ENCODE results near the gene DGKG. TPM values are rescaled to one million over a fixed set of nuclear protein-coding genes. Genes with fewer than 3 reads are reported as not detected.

DGKG gene
- total RNA-seq, 1 experiment from 2014 or later, result 0.04 TPM

DNA sequence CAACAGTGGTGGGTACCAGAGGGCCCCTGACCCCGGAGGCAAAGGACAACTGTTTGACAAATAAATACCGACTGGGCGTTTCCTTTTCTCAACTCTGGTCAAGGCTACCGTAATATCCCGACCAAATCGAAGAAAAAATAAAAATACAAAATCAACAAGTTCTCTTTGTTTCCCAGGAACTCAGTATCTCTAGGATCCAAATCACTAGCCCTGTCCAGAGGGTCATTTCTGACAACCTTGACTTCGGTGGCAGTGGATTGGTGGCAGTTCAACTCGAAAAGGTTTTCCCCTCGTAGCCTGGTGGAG is 456 bp upstream of the DGKG start:
- Histone ChIP-seq H3K79me2 (ENCODE audit: low read length) (no peaks in the 10 kb centered on the region), H3K4me3 (ENCODE audit: low read length) (no peak overlapping the region), H3K4me1 (ENCODE audit: low read length) (no peaks in the 10 kb centered on the region), H3K9me3 (ENCODE audit: low read length) (no peaks in the 10 kb centered on the region), H3K9me2 (replicated peaks; ENCODE audit: insufficient read depth, low read length) (no peaks in the 10 kb centered on the region), H4K20me1 (ENCODE audit: insufficient read depth, low read depth, low read length) (no peaks in the 10 kb centered on the region), H3K36me3 (ENCODE audit: insufficient read depth, low read length) (no peaks in the 10 kb centered on the region), H3K4me2 (ENCODE audit: low read depth, low read length, poor library complexity, severe bottlenecking) (no peak overlapping the region), H2AFZ (ENCODE audit: low read length) (no peak overlapping the region), H3K27ac (ENCODE audit: low read length) (no peak overlapping the region), H3K27me3 (ENCODE audit: low read length) (0 out of 2 replicates have a peak, but pooled peaks cover 2% of the 10 kb centered on the region), H3K9ac (ENCODE audit: low read length) (no peak overlapping the region)
- no peak for DNase-seq

DNA sequence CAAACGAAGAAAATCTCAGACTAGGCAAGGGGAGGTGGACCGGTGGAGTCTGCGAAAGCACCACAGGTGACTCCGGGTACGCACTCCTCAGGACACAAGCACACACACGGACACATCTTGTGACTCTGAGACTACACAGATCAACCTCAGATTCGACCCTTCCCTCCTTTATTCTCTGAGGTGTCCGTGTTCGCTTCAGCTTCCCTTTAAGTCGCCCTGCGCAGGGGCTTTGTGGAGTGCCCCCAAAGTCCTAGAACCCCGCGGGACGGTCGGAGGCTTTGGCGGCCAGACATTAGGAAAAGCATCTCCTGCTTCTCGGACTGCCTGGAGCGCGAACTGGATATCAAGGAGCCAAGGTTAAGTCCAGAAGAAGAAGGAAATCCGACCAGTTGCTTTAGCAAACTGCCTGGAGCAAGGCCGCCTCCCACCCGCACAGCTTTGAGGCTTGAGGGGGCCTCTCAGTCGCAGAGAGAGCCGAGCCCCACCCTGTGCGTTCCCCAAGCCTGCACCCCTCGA is 730 bp downstream of the DGKG start:
- H3K4me3 ChIP-seq (ENCODE audit: low read length), result no peak overlapping the region
- H3K4me2 ChIP-seq (ENCODE audit: low read depth, low read length, poor library complexity, severe bottlenecking), result no peak overlapping the region
- no peak overlapping the region for H3K27ac ChIP-seq (ENCODE audit: low read length)
- H3K9ac ChIP-seq (ENCODE audit: low read length), result no peak overlapping the region
- no peaks in the 10 kb centered on the region for H3K9me2 ChIP-seq (replicated peaks; ENCODE audit: insufficient read depth, low read length)
- no peaks in the 10 kb centered on the region for H3K36me3 ChIP-seq (ENCODE audit: insufficient read depth, low read length)
- H3K79me2 ChIP-seq (ENCODE audit: low read length), result no peaks in the 10 kb centered on the region
- 0 out of 2 replicates have a peak, but pooled peaks cover 2% of the 10 kb centered on the region for H3K27me3 ChIP-seq (ENCODE audit: low read length)
- no peaks in the 10 kb centered on the region for H3K9me3 ChIP-seq (ENCODE audit: low read length)
- H3K4me1 ChIP-seq (ENCODE audit: low read length), result no peaks in the 10 kb centered on the region
- no peak overlapping the region for H2AFZ ChIP-seq (ENCODE audit: low read length)
- H4K20me1 ChIP-seq (ENCODE audit: insufficient read depth, low read depth, low read length), result no peaks in the 10 kb centered on the region
- no peak for DNase-seq

DNA sequence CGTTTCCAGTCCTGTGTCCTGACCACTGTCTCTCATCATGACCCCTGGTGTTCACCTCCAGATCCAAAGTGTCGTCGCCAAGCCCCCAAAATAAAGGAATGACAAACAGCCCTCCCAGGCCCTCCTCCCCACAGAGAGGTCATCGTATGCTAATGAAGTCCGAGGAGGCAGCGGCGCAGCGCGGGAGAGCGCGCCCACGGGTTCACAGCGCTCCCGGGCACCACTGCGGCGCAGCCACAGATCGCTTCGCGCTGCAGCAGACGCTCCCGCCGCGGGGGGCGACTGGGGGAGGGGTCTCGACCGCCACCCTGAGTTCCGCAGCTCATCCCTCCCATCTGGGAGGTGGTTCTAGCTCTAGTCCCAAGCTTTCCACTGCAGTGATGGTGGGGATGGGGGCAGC is 1.3 kb downstream of the DGKG start:
- Histone ChIP-seq H3K79me2 (ENCODE audit: low read length) (no peaks in the 10 kb centered on the region), H3K27me3 (ENCODE audit: low read length) (0 out of 2 replicates have a peak, but pooled peaks cover 2% of the 10 kb centered on the region), H4K20me1 (ENCODE audit: insufficient read depth, low read depth, low read length) (no peaks in the 10 kb centered on the region), H3K9me3 (ENCODE audit: low read length) (no peaks in the 10 kb centered on the region), H2AFZ (ENCODE audit: low read length) (no peak overlapping the region), H3K4me2 (ENCODE audit: low read depth, low read length, poor library complexity, severe bottlenecking) (no peak overlapping the region), H3K27ac (ENCODE audit: low read length) (no peak overlapping the region), H3K9ac (ENCODE audit: low read length) (no peak overlapping the region), H3K4me3 (ENCODE audit: low read length) (no peak overlapping the region), H3K9me2 (replicated peaks; ENCODE audit: insufficient read depth, low read length) (no peaks in the 10 kb centered on the region), H3K36me3 (ENCODE audit: insufficient read depth, low read length) (no peaks in the 10 kb centered on the region), H3K4me1 (ENCODE audit: low read length) (no peaks in the 10 kb centered on the region)
- DNase-seq, result no peak

DNA sequence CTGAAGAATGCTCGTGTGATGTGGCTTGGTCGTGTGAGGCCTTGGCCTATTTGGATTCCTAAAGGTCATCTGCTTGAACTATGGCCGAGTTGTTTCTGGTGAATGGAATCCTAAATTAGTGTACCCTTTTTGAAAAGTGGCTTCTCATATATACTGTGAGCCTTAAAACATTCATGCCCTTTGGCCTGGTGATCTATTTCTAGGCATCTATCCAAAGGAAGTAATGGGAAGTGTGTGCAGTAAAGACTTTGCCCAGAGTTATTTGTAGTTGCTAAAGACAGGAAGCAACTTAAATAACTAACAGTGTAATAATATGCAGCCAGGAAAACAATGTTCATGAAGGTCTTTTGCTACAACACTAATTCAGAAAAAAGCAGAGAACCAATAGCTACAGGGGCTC is 3.0 kb downstream of the DGKG start:
- Histone ChIP-seq H3K27ac (ENCODE audit: low read length) (no peak overlapping the region), H3K9me2 (replicated peaks; ENCODE audit: insufficient read depth, low read length) (no peaks in the 10 kb centered on the region), H3K4me2 (ENCODE audit: low read depth, low read length, poor library complexity, severe bottlenecking) (no peak overlapping the region), H3K79me2 (ENCODE audit: low read length) (no peaks in the 10 kb centered on the region), H4K20me1 (ENCODE audit: insufficient read depth, low read depth, low read length) (no peaks in the 10 kb centered on the region), H3K4me1 (ENCODE audit: low read length) (no peaks in the 10 kb centered on the region), H3K9me3 (ENCODE audit: low read length) (no peaks in the 10 kb centered on the region), H2AFZ (ENCODE audit: low read length) (no peak overlapping the region), H3K36me3 (ENCODE audit: insufficient read depth, low read length) (no peaks in the 10 kb centered on the region), H3K9ac (ENCODE audit: low read length) (no peak overlapping the region), H3K27me3 (ENCODE audit: low read length) (0 out of 2 replicates have a peak, but pooled peaks cover 2% of the 10 kb centered on the region), H3K4me3 (ENCODE audit: low read length) (no peak overlapping the region)
- DNase-seq, result no peak

DNA sequence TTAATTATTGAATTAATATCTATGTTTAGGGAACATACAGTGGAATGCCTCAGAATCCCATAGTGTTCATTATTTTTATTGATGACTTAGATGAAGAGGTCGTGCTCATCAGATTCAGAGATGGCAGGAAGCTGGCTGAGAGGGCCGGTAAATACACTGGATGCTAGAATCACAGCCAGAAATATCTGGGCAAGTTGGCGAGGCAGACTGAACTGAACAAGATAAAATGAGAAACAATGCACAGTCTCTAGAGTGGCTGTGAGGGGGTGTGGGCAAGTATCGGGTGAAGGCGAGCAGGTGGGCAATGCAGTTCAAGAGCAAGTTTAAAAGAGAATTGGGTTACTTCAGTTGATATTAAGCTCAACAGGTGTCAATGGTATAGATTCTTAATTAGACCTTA is 5.9 kb downstream of the DGKG start:
- no peak overlapping the region for H3K4me3 ChIP-seq (ENCODE audit: low read length)
- H2AFZ ChIP-seq (ENCODE audit: low read length), result no peak overlapping the region
- H3K4me1 ChIP-seq (ENCODE audit: low read length), result no peaks in the 10 kb centered on the region
- H3K4me2 ChIP-seq (ENCODE audit: low read depth, low read length, poor library complexity, severe bottlenecking), result no peak overlapping the region
- H3K79me2 ChIP-seq (ENCODE audit: low read length), result no peaks in the 10 kb centered on the region
- H4K20me1 ChIP-seq (ENCODE audit: insufficient read depth, low read depth, low read length), result no peaks in the 10 kb centered on the region
- no peaks in the 10 kb centered on the region for H3K9me3 ChIP-seq (ENCODE audit: low read length)
- 0 out of 2 replicates have a peak, but pooled peaks cover 2% of the 10 kb centered on the region for H3K27me3 ChIP-seq (ENCODE audit: low read length)
- H3K27ac ChIP-seq (ENCODE audit: low read length), result no peak overlapping the region
- no peak for DNase-seq
- no peaks in the 10 kb centered on the region for H3K36me3 ChIP-seq (ENCODE audit: insufficient read depth, low read length)
- H3K9me2 ChIP-seq (replicated peaks; ENCODE audit: insufficient read depth, low read length), result no peaks in the 10 kb centered on the region
- no peak overlapping the region for H3K9ac ChIP-seq (ENCODE audit: low read length)

DNA sequence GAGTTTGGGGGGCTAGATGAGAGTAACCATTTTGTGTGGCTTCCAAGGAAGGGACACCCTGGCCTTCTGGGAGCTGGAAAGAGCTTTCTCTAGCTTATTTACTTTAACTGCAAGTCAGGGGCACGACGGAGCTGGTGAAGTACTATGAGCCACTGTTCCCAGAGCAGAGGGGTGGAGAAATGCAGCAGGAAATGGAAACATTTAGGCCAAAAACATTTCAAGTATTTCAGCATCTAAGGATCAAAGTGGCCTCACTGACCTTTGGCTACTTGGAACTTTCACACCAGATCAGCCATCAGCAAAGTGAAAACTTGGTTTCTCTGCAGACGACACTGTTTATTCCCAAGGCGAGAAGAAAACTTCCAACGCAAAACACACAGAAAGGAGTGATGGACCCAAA is 7.9 kb downstream of the DGKG start:
- H3K9me3 ChIP-seq (ENCODE audit: low read length), result no peaks in the 10 kb centered on the region
- no peak overlapping the region for H3K4me2 ChIP-seq (ENCODE audit: low read depth, low read length, poor library complexity, severe bottlenecking)

DNA sequence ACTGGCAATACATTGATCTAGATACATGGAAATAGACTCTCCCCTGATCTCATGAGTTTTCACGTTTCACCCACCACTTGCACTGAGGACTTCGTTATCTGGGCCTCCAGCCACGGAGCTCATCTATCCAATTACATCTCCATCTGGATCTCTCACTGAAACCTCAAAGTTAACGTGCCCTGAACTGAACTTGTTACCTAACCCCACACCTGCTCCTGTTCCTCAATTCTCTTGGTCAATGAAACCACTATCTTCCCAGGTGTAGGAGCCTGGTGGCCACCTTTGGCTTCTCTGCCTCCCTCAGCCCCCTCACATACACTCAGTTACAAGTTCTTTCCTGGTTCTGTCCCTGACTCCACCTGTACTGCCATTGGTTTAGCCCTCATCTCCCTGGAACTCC is 9.7 kb downstream of the DGKG start:
- Histone ChIP-seq H3K27ac (ENCODE audit: low read length) (no peak overlapping the region), H4K20me1 (ENCODE audit: insufficient read depth, low read depth, low read length) (no peaks in the 10 kb centered on the region), H3K4me1 (ENCODE audit: low read length) (no peaks in the 10 kb centered on the region), H3K79me2 (ENCODE audit: low read length) (no peaks in the 10 kb centered on the region), H3K27me3 (ENCODE audit: low read length) (no peaks in the 10 kb centered on the region), H2AFZ (ENCODE audit: low read length) (no peak overlapping the region), H3K9ac (ENCODE audit: low read length) (no peak overlapping the region), H3K4me2 (ENCODE audit: low read depth, low read length, poor library complexity, severe bottlenecking) (no peak overlapping the region), H3K4me3 (ENCODE audit: low read length) (no peak overlapping the region), H3K9me3 (ENCODE audit: low read length) (no peaks in the 10 kb centered on the region), H3K9me2 (replicated peaks; ENCODE audit: insufficient read depth, low read length) (no peaks in the 10 kb centered on the region), H3K36me3 (ENCODE audit: insufficient read depth, low read length) (no peaks in the 10 kb centered on the region)
- no peak for DNase-seq

More for the DNA sequence above, 7.9 kb downstream of the DGKG start:
- H3K4me1 ChIP-seq (ENCODE audit: low read length), result no peaks in the 10 kb centered on the region
- H3K79me2 ChIP-seq (ENCODE audit: low read length), result no peaks in the 10 kb centered on the region
- no peaks in the 10 kb centered on the region for H3K9me2 ChIP-seq (replicated peaks; ENCODE audit: insufficient read depth, low read length)
- no peak overlapping the region for H3K27ac ChIP-seq (ENCODE audit: low read length)
- no peak overlapping the region for H3K4me3 ChIP-seq (ENCODE audit: low read length)
- no peak for DNase-seq
- H3K9ac ChIP-seq (ENCODE audit: low read length), result no peak overlapping the region
- no peaks in the 10 kb centered on the region for H4K20me1 ChIP-seq (ENCODE audit: insufficient read depth, low read depth, low read length)
- no peaks in the 10 kb centered on the region for H3K36me3 ChIP-seq (ENCODE audit: insufficient read depth, low read length)
- 0 out of 2 replicates have a peak, but pooled peaks cover 2% of the 10 kb centered on the region for H3K27me3 ChIP-seq (ENCODE audit: low read length)
- H2AFZ ChIP-seq (ENCODE audit: low read length), result no peak overlapping the region

DNA sequence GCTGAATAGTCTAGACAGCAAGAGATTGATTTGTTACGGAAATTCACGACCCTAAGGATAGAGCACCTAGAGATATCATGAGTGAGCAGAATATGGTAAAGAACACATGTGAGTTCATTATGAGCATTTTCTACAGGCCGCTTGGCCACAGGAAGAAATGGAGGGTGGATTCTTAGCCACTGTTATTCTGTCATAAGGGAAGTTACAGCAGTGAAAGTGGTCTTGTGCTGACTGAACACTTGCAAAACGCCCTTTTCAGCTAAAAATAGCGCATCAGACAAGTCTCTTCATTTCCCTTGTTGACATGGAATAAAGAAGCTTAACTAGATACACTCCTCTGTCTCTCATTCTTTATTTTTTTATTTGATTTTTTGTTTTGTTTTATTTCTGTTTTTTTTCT is 19.8 kb downstream of the DGKG start:
- Histone ChIP-seq H3K9ac (ENCODE audit: low read length) (no peak overlapping the region), H3K27me3 (ENCODE audit: low read length) (no peaks in the 10 kb centered on the region), H3K4me2 (ENCODE audit: low read depth, low read length, poor library complexity, severe bottlenecking) (no peak overlapping the region), H3K4me3 (ENCODE audit: low read length) (no peak overlapping the region), H3K9me3 (ENCODE audit: low read length) (no peaks in the 10 kb centered on the region), H3K27ac (ENCODE audit: low read length) (no peak overlapping the region), H3K36me3 (ENCODE audit: insufficient read depth, low read length) (no peaks in the 10 kb centered on the region), H2AFZ (ENCODE audit: low read length) (no peak overlapping the region), H3K9me2 (replicated peaks; ENCODE audit: insufficient read depth, low read length) (0 out of 2 replicates have a peak, but pooled peaks cover 3% of the 10 kb centered on the region), H4K20me1 (ENCODE audit: insufficient read depth, low read depth, low read length) (no peaks in the 10 kb centered on the region), H3K4me1 (ENCODE audit: low read length) (no peaks in the 10 kb centered on the region), H3K79me2 (ENCODE audit: low read length) (no peaks in the 10 kb centered on the region)
- DNase-seq, result no peak

DNA sequence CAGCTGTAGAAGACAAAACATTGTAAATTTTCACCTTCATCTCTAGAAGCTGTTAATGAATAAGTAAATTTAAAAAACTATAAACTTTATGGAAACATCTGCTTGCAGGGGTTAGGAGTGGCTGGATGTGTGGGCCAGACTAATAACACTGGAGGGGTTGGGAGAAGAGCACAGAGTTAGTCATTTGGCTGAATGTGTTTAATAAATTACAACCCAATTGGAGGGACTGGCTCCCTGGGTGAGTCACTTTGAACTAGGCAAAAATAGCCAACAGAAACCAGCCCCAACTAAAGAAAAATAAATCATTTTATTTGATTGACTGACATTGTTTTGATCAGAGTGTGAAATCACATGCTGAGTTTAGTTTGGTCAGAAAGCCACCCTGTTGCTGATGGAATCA is 21.8 kb downstream of the DGKG start:
- Histone ChIP-seq H3K4me1 (ENCODE audit: low read length) (no peaks in the 10 kb centered on the region), H3K9me3 (ENCODE audit: low read length) (no peaks in the 10 kb centered on the region), H3K27ac (ENCODE audit: low read length) (no peak overlapping the region), H3K36me3 (ENCODE audit: insufficient read depth, low read length) (no peaks in the 10 kb centered on the region), H3K4me2 (ENCODE audit: low read depth, low read length, poor library complexity, severe bottlenecking) (no peak overlapping the region), H3K9me2 (replicated peaks; ENCODE audit: insufficient read depth, low read length) (0 out of 2 replicates have a peak, but pooled peaks cover 3% of the 10 kb centered on the region), H3K9ac (ENCODE audit: low read length) (no peak overlapping the region), H2AFZ (ENCODE audit: low read length) (no peak overlapping the region), H3K79me2 (ENCODE audit: low read length) (no peaks in the 10 kb centered on the region), H3K4me3 (ENCODE audit: low read length) (no peak overlapping the region), H4K20me1 (ENCODE audit: insufficient read depth, low read depth, low read length) (no peaks in the 10 kb centered on the region), H3K27me3 (ENCODE audit: low read length) (no peaks in the 10 kb centered on the region)
- DNase-seq, result no peak
